Measurements from ENCODE around the gene CPTP.

The CPTP gene

GRCh38 chr1:1306661-1307260 lies 17.8 kb upstream of the CPTP start:
- in situ Hi-C loops (cut with MboI; ENCODE audit: low sequenced_read_pairs) = loop anchor here (10.0 kb wide), 2 partner anchors 62 to 192 kb away; partner anchors contain the start of genes C1QTNF12 and C1orf159
- Histone ChIP-seq H3K4me1 (peaks cover 34% of the 10 kb centered on the region), H3K9me3 (no peaks in the 10 kb centered on the region), H3K4me3 (peak overlapping the region; percentile 69), H3K27me3 (ENCODE audit: low read depth) (no peaks in the 10 kb centered on the region), H3K36me3 (replicated peaks) (peaks cover 21% of the 10 kb centered on the region)
- no peak for DNase-seq (ENCODE audit: low spot score in 2 of 2)

DNA sequence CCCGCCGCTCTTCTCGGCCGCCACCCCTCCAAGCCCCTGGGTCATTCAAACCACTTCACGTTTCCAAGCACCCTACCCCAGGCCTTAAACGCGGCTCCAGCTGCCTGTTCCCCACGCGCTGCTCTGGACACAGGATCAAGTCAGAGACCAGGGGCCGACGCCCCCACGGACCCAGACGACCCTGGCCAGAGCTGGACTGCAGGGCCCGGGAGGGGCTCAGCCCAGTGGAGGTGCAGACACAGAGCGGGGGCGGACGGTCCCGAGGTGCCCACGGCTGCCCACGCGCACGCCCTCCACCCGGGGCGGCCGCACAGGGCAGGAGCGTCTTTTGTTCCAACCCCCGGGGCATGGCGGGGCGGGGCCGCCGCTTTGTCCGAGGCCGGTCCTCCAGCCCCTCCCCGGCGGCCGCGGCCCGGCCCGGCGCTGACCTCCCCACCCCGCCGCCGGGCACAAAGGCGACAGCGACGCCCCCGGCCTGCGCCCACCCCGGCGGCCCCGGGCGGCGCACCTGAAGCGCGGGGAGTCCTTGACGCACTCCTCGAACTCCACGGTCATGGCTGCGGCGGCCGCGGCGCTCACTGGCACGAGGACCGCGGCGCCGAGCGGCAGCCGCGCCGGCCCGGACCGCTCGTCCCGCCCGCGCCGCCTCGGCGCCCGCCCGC lies 17.2 kb upstream of the CPTP start:
- H3K9me3 ChIP-seq = no peaks in the 10 kb centered on the region
- DNase-seq (ENCODE audit: low spot score in 2 of 2) = peak in 1 of 2 experiments; percentile 68
- H3K27me3 ChIP-seq (ENCODE audit: low read depth) = no peaks in the 10 kb centered on the region
- peaks cover 34% of the 10 kb centered on the region for H3K4me1 ChIP-seq
- peaks cover 23% of the 10 kb centered on the region for H3K36me3 ChIP-seq (replicated peaks)
- in situ Hi-C loops (cut with MboI; ENCODE audit: low sequenced_read_pairs) = loop anchor here (10.0 kb wide), 2 partner anchors 63 to 193 kb away; partner anchors contain the start of genes C1QTNF12 and C1orf159
- H3K4me3 ChIP-seq = peak overlapping the region; percentile 69

GRCh38 chr1:1307923-1308755 lies 16.5 kb upstream of the CPTP start, which contains the start of the genes ACAP3 and PUSL1:
ACAP3 (minus strand) TSS chr1:1307930; CDS start chr1:1307815, 115 bp downstream.
PUSL1 (plus strand) TSS chr1:1308597; CDS start chr1:1308644, 47 bp downstream.
- H3K4me3 ChIP-seq = peak within 1 kb of the TSS; percentile 79
- H3K36me3 ChIP-seq (replicated peaks) = peaks cover 31% of the 10 kb centered on the region
- in situ Hi-C loops (cut with MboI; ENCODE audit: low sequenced_read_pairs) = loop anchor here (10.0 kb wide), 2 partner anchors 63 to 193 kb away; partner anchors contain the start of genes C1QTNF12 and C1orf159
- H3K9me3 ChIP-seq = no peaks in the 10 kb centered on the region
- peaks cover 34% of the 10 kb centered on the region for H3K4me1 ChIP-seq
- no peaks in the 10 kb centered on the region for H3K27me3 ChIP-seq (ENCODE audit: low read depth)
- DNase-seq (ENCODE audit: low spot score in 2 of 2) = peak; percentile 90 to 91

DNA sequence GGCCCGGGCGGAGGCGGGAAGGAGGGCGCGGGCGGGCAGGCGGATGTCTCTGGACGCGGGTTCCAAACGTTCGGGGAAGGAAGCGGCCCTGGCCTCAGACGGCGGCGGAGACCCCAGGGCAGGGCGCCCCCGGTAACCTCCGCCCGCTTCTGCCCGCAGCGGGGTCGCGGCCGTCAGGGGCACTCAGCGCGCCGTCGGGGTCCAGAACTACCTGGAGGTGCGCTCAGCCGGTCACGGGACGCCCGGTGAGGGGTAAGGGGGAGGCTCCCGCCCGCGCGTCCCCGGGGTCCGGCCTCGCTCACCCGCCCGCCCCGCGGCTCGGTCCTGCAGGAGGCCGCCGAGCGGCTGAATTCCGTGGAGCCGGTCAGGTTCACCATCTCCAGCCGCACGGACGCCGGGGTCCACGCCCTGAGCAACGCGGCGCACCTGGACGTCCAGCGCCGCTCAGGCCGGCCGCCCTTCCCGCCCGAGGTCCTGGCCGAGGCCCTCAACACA lies 15.8 kb upstream of the CPTP start:
- Histone ChIP-seq H3K4me1 (peaks cover 34% of the 10 kb centered on the region), H3K27me3 (ENCODE audit: low read depth) (no peaks in the 10 kb centered on the region), H3K36me3 (replicated peaks) (peaks cover 38% of the 10 kb centered on the region), H3K4me3 (peak overlapping the region; percentile 79), H3K9me3 (no peaks in the 10 kb centered on the region)
- DNase-seq (ENCODE audit: low spot score in 2 of 2) = no peak
- in situ Hi-C loops (cut with MboI; ENCODE audit: low sequenced_read_pairs) = loop anchor here (10.0 kb wide), 2 partner anchors 64 to 194 kb away; partner anchors contain the start of genes C1QTNF12 and C1orf159

DNA sequence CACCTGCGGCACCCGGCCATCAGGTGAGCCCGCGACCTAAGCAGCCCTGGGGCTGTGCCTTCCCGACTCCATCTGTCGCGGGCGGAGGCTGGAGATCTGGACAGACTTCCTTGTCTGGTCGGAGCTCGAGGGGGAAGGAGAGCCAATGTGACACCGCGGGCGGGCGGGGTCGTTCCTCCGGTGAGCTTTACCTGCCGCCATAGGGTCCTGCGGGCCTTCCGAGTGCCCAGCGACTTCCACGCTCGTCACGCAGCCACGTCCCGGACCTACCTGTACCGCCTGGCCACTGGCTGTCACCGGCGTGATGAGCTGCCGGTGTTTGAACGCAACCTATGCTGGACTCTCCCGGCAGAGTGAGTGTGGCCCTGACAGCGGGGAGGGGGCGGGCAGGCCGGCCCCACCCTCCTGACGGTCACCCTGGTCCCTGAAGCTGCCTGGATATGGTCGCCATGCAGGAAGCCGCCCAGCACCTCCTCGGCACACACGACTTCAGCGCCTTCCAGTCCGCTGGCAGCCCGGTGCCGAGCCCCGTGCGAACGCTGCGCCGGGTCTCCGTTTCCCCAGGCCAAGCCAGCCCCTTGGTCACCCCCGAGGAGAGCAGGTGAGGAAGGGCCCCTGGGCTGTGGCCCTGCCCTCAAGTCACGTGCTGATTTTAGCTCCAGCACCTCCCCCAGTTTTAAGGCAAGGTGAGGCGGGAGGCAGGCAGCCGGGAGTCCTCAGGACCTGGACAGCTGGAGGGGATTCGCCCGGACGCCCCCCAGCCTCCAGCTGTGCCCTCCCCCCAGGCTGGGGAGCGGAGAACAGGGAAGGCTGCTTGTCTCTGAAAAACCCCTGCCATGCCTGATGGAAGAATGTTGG lies 15.1 kb upstream of the CPTP start:
- peak in 1 of 2 experiments; percentile 21 for DNase-seq (ENCODE audit: low spot score in 2 of 2)
- Histone ChIP-seq H3K36me3 (replicated peaks) (peaks cover 44% of the 10 kb centered on the region), H3K4me3 (peak overlapping the region; percentile 79), H3K27me3 (ENCODE audit: low read depth) (no peaks in the 10 kb centered on the region), H3K4me1 (peaks cover 32% of the 10 kb centered on the region), H3K9me3 (no peaks in the 10 kb centered on the region)
- in situ Hi-C loops (cut with MboI; ENCODE audit: low sequenced_read_pairs) = loop anchor here (10.0 kb wide), 2 partner anchors 65 to 195 kb away; partner anchors contain the start of genes C1QTNF12 and C1orf159

DNA sequence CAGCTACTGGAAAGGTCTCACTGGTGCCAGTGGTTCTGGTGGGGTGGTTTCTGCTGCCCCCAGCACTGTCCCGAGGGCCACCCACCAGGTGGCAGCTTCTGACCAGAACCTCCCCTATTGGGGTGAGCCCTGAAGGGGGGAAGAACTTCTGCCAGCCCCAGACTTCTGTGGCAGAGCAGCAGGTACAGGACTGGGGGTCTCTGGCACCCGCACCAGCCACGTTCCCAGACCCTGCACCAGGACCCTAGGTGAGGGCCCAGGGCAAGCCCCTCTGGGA lies 14.6 kb upstream of the CPTP start:
- in situ Hi-C loops (cut with MboI; ENCODE audit: low sequenced_read_pairs) = no loop called here
- Histone ChIP-seq H3K36me3 (replicated peaks) (peaks cover 50% of the 10 kb centered on the region), H3K27me3 (ENCODE audit: low read depth) (no peaks in the 10 kb centered on the region), H3K4me3 (peak overlapping the region; percentile 79), H3K9me3 (no peaks in the 10 kb centered on the region), H3K4me1 (peaks cover 26% of the 10 kb centered on the region)
- no peak for DNase-seq (ENCODE audit: low spot score in 2 of 2)

DNA sequence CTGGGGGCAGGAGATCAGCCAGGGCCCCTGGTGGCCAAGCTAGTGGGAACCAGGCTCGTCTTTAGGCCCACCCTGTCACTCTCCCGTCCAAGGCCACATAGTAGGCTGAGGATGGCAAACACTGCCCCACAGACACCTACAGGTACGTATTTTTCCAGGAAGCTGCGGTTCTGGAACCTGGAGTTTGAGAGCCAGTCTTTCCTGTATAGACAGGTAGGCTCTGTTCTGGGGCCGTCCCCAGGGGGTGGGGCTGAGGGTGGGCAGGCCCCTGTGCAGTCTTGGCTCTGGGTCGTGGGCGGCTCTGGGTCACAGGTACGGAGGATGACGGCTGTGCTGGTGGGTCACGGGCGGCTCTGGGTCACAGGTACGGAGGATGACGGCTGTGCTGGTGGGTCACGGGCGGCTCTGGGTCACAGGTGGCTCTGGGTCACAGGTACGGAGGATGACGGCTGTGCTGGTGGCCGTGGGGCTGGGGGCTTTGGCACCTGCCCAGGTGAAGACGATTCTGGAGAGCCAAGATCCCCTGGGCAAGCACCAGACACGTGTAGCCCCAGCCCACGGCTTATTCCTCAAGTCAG lies 14.0 kb upstream of the CPTP start:
- Histone ChIP-seq H3K4me3 (no peak overlapping the region), H3K9me3 (no peaks in the 10 kb centered on the region), H3K27me3 (ENCODE audit: low read depth) (no peaks in the 10 kb centered on the region), H3K36me3 (replicated peaks) (peaks cover 53% of the 10 kb centered on the region), H3K4me1 (peaks cover 21% of the 10 kb centered on the region)
- no peak for DNase-seq (ENCODE audit: low spot score in 2 of 2)
- in situ Hi-C loops (cut with MboI; ENCODE audit: low sequenced_read_pairs) = no loop called here

DNA sequence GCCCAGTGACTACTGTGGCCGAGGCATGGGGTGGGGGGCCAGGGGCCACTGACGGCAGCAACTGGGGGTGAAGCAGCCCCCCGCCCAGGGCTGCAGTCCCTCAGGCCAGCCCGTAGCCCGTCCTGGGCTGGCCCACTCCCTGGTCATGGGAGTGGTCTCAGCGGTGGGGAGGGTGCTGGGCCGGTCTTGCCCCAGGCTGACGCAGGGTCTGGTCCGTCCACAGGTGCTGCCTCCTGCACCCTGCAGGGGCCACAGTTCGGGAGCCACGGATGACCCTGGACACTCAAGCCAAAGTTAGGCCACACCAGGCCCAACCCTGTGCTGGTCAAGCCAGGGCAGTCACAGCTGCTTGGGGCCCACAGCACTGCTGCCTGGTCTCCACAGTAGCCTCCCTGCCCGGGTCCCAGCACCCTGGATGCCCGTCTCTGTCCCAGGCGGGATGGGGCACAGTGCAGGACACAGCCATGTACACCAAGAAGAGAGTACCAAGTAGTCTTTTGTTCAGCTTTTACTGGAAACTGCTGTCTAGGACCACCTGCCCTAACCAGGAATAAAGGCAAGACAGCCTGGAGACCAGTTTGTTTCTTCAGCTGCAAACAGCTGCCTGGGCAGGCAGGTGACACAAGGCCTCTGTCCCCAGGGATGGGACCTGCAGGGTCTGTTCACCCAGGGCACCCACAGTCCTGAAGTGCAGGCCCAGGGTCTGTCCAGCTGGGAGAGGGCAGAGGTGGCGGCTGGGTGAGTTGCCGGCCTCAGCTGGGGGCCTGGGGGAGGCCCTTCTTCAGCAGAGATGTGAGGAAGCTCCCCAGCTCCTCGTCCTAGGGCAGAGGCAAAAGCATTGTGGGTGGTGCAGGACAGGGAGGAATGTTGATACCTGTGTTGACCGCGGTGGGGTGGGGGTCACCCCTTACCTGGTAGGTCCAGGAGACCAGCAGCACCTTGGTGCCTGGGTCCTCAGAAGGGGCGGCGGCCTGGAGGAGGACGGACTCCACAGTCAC lies 13.2 kb upstream of the CPTP start:
- DNase-seq (ENCODE audit: low spot score in 2 of 2) = no peak
- H3K36me3 ChIP-seq (replicated peaks) = peaks cover 56% of the 10 kb centered on the region
- in situ Hi-C loops (cut with MboI; ENCODE audit: low sequenced_read_pairs) = no loop called here

GRCh38 chr1:1312450-1313314 lies 11.9 kb upstream of the CPTP start:
- H3K9me3 ChIP-seq = no peaks in the 10 kb centered on the region
- H3K27me3 ChIP-seq (ENCODE audit: low read depth) = no peaks in the 10 kb centered on the region
- in situ Hi-C loops (cut with MboI; ENCODE audit: low sequenced_read_pairs) = no loop called here
- peaks cover 68% of the 10 kb centered on the region for H3K36me3 ChIP-seq (replicated peaks)
- no peak overlapping the region for H3K4me3 ChIP-seq
- peaks cover 6% of the 10 kb centered on the region; the same call in 1 of the 2 replicates for H3K4me1 ChIP-seq
- no peak for DNase-seq (ENCODE audit: low spot score in 2 of 2)

More for the DNA sequence above, 13.2 kb upstream of the CPTP start:
- H3K9me3 ChIP-seq = no peaks in the 10 kb centered on the region
- peaks cover 12% of the 10 kb centered on the region for H3K4me1 ChIP-seq
- H3K27me3 ChIP-seq (ENCODE audit: low read depth) = no peaks in the 10 kb centered on the region
- no peak overlapping the region for H3K4me3 ChIP-seq

DNA sequence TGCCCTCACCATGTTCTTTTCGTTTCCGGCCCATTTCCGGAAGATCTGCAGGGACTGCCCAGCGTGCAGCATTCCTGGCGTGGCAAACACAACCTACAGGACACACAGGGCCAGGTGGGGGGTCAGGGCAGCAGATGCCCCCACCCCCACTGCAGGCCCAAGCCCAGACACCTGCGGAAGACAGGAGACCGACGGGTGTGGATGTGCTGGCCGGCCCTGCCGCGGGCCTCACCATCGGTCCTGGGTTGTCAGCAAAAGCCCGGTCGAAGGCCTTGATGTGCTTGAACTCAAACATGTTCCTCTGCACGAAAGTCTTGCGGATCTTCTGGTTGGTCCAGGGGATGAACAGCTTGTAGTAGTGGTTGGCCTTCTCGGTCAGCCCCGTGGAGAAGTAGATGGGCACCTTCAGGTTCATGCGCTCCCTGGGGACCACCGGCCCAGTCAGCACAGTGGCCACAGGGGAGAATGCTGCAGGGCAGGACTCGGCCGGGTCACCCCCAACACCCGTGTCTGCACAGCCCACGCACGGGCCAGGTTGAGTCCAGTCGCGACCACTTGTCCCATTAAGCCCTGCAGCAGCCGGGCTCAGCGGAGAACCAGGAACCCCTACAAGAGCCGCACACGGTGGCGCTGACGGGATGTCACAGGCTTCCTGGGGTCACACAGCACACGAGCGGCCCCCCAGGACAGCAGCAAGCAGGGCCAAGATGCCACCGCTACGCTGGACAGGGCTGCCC lies 10.9 kb upstream of the CPTP start:
- DNase-seq (ENCODE audit: low spot score in 2 of 2) = no peak
- peaks cover 74% of the 10 kb centered on the region for H3K36me3 ChIP-seq (replicated peaks)

More for the DNA sequence above, 10.9 kb upstream of the CPTP start:
- no peaks in the 10 kb centered on the region for H3K9me3 ChIP-seq
- H3K27me3 ChIP-seq (ENCODE audit: low read depth) = no peaks in the 10 kb centered on the region
- no peak overlapping the region for H3K4me3 ChIP-seq
- in situ Hi-C loops (cut with MboI; ENCODE audit: low sequenced_read_pairs) = no loop called here
- H3K4me1 ChIP-seq = peaks cover 6% of the 10 kb centered on the region; the same call in 1 of the 2 replicates
